NOMO-1 treated with dmso at 0.1 percent for 144 hours (cell line): ENCODE data around the gene ACP5.
"Not testable (repeated sequence)": the region's sequence is repeated elsewhere in the genome, so short reads cannot be mapped to it uniquely, and the experiment has no call there.

Experiments
- DNase-seq: peaks from one replicate; lab custom pipeline; 2025; ENCODE audit not compliant: unreplicated experiment; lab: John Stamatoyannopoulos, UW

Gene ACP5

DNA sequence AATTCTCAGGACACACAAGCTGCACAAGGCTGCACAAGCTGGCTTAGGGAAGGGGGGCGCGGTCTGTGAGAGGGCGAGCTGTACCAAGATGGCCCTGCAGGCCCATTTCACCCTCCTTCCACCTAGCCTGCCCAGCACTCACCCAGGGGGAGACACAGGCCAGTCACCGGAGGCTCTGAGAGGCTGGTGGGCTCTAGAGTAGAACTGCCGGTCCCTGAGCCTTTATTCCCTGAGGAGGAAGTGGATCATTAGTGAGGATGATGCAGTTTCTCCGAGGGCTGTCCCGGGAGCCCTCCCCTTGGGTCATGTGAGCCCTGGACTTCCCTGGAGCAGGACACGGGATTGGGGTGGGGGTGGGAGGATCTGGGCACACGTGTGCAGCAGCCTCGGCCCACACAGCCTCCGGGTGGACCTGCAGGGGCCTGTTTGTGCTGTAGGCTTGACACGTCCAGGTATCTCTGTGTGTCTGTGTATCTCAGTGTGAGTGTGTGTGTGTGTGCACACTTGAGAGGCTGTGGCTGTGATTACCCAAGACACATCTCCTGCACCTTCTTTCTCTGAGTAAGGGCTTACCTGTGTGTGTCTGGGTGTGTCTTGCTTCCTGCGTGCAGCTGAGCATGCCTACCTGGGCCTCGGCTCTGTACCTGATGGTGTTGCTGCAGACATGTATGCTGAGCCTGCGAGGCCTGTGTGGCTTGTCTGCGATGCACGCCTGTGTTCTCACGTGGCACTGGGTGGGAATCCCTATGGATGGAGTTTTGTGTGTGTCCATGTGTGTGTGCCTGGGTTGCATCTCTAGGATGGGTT is at the start of gene ACP5:
Gene ACP5, minus strand, starts transcription at position 195 of the 807 bp plus-strand sequence. CDS start 328 bp downstream, outside the sequence.
- DNase-seq: no peak

DNA sequence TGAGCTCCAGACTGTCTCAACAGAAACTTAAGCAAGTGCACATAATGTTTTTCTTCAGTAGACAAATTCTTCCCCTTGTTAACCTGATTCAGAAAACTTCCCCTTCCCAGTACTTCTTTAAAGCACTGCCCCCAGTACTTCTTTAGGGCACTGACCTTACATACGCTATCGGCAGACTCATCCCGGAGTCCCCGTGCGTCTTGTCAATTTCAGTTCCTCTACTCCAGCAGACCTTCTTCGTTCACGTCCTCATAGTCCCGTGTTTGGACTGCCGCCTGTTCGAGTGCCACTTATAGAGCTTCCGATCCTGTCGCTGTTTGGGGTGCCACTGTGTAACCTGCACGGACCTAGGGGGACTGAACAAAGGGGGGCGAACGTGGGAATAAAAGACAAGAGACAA is 48.8 kb upstream of the ACP5 start:
- peak; percentile 32 for DNase-seq

DNA sequence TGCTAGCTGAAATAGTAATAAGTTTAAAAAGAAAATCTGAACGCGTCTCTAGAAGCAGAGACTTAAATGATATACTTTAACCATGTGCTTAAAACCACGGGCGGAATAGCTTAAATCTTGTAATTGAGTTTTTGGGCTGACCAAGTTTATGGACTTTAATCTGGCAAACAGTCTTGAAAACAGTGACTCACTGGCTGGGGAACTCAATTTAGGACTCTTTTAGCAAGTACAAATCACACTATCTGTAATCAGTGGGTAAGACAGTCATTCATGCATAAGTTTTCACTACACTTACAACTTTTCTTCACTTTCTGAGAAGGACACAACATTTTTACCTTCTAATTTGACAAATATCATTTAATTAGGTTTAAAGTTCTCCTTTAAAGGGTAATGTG is 46.6 kb upstream of the ACP5 start:
- no peak for DNase-seq

DNA sequence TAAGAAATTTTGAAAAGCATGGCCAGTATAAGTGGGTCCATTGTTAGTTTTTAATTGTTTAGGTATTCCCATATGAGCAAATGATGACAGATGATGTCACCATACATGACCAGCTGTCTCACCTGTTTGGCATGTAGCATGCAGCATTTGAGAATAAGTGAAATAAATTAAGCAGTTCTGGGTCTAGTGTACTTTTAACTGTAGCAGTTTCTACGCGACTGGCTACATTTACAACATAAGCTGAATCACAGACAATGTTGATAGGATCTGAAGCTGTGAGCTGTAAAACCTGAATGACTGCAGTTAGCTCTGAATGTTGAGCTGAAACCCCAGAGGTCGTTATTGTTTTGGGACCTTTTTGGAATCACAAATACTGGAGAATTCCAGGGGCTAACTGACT is 45.0 kb upstream of the ACP5 start:
- not testable (repeated sequence) for DNase-seq

DNA sequence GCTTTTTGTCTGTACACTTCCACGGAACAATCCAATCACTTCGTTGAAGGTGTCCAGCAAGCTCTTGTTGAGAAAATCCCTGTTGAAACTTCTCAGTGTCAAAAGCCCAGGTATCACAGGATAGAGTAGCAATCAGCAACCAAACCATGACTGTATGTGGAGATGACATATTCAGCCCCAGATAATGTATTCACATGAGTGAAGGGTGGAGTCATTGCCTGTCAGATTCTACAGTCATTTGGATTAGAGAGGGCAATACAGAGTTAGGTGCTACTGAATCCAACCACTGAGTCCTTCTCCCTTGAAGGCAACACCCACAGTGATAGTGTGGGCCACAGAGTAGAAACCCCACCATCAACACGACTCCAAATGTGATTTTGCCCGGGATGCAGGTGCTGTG is 43.1 kb upstream of the ACP5 start:
- DNase-seq: no peak

DNA sequence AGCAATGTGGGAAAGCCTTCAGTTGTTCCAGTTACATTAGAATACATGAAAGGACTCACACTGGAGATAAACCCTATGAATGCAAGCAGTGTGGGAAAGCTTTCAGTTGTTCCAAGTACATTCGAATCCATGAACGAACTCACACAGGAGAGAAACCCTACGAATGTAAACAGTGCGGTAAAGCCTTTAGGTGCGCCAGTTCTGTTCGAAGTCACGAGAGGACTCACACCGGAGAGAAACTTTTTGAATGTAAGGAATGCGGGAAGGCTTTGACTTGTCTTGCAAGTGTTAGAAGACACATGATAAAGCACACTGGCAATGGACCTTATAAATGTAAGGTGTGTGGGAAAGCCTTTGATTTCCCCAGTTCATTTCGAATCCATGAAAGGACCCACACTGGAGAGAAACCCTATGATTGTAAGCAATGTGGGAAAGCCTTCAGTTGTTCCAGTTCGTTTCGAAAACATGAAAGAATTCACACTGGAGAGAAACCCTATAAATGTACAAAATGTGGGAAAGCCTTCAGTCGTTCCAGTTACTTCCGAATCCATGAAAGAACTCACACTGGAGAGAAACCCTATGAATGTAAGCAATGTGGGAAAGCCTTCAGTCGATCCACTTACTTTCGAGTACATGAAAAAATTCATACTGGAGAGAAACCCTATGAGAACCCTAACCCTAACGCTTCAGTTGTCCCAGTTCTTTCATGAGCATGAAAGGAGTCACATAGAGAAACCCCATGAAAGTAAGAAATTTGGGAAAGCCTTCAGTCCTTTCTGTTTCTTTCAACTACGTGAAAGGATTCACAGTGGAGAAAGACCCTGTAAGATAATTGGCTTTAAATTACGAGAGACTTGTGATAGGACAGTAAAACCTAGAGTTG is 40.0 kb upstream of the ACP5 start:
- DNase-seq: no peak

DNA sequence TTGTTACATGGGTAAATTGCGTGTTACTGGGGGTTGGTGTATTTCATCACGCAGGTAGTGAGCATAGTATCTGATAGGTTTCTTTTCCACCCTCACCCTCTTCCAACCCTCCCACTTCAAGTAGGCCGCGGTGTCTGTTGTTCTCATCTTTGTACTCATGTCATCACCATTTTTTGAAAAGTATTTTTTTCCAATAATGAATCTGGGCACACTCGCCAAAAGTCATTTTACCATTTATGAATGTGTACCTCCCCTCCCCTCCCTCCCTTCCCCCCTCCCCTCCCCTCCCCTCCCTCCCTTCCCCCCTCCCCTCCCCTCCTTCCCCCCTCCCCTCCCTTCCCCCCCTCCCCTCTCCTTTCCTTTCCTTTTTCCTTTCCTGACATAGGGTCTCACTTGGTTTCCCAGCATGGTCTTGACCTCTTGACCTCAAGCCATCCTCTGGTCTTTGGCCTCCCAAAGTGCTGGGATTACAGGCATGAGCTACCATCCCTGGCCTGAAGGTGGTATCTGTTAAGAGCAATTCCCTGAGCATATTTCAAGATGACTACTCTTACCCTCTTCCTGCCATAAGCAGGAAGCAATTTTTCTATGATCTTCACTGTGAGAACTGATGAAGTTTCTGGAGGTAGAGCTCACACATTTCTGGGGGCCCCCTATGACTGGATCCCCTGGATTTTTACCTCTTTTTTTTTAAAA is 35.5 kb upstream of the ACP5 start:
- no peak for DNase-seq

DNA sequence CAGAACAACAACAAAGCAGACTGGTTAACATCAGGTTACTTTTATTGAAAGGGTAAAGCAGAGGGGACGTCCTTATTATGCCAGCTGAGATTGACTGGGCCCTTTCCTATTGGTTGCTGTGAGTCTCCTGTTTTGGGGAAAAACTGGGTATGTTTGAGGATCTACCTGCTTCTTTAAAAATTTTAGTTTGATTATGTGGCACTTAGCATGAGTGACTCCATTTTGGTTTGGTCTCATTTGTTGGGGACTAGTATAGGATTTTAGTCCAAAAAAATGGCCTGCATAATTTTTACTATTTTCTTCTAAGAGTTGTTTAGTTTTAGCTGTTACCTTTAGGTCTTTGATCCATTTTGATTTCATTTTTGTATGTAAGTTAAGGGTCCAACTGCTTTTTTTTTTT is 34.3 kb upstream of the ACP5 start:
- no peak for DNase-seq

DNA sequence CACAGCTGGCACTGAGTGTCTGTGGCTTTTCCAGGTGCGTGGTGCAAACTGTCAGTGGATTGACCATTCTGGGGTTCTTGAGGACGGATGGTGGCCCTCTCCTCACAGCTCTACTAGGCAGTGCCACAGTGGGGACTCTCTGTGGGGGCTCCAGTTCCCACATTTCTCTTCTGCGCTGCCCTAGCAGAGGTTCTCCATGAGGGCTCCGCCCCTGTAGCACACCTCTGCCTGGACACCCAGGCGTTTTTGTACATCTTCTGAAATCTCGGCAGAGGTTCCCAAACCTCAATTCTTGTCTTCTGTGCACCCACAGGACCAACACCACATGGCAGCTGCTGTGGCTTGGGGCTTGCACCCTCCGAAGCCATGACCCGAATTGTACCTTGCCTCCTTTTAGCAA is 29.0 kb upstream of the ACP5 start:
- no peak for DNase-seq

DNA sequence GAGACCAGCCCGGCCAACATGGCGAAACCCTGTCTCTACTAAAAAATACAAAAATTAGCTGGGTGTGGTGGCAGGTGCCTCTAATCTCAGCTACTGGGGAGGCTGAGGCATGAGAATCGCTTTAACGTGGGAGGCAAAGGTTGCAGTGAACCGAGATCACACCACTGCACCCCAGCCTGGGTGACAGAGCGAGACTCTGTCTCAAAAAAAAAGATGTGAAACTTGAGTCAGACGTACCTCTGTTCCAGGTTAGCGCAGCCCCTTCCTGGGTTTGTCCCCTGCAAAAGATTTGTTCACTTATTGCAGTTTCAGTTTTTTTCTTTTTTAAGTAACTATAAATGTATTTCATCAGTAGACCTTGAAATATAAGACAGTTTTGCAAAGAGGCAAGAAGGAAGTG is 22.3 kb upstream of the ACP5 start:
- not testable (repeated sequence) for DNase-seq

DNA sequence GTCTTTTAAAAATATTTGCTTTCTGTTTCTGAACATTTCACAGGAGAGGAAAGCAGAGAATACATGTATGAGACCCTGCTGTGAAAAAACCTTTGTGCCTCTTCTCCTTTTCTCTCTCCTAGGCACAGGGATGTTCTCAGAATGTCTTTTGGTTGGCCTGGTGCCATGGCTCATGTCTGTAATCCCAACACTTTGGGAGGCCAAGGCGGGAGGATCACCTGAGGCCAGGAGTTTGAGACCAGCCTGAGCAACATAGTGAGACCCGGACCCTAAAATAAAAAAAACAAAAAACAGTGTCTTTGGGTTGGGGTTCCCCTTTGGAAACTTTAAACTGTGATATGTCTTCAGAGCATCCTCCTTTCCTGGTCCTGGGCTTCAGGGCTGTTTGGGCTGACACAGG is 21.3 kb upstream of the ACP5 start:
- no peak for DNase-seq

DNA sequence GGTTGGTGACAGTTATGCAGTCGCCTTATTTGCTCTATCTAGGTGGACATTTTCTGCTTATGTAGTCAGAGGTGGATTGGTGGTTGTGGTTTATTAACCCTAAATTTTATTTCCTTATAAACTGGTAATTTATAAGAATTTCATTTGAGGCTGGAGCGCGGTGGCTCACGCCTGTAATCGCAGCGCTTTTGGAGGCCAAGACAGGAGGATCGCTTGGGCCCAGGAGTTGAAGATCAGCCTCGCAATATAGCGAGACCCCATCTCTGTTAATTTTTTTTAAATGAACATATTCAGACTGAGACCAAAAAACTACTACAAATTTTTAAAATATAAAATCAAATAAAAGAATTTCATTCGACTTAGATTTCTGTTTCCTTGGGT is 20.6 kb upstream of the ACP5 start:
- DNase-seq: no peak

DNA sequence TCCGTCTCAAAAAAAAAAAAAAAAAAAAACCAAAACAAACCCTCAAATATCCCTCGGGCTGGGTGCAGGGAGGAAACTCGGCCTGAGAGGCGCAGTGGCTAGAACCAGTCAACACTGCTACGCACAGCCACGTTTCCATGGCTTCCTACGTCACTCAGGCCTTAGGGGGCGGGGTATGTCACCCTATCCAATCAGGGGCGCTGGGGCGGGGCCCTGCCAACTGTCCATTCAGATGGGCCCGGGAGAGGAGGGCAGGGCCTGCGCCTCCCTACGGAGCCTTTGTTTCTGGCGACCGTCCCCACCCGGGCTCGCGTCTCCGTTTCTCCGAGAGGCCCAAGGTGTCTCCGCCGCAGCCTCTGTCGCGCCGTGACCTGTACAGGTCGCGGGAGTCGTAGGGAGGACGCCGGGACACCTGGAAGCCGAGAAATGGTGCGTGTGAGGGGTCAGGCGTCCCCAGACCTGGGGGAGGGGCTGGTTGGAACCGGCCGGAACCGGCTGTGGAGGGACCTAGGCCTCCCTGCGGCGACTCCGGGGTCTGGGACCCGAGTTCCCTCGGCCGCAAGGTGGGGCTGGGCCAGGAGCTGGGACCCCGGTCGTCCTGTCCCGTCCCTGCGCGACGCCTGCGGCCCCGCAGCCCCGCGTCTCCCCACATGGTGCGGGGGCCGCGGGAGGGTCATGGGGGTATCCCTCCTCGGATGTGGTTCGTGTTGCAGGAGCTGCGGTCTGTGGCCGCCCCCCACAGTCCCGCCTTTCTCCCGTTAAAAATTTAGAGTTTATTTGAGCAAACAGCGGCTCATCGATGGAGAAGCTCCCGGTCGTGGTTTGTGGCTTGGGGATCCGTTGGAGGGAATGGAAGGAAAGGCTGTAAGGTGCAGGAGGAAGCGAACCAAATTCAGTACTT is 20.0 kb upstream of the ACP5 start, which contains the start of gene ZNF627:
Gene ZNF627, plus strand, starts transcription at position 282 of the 901 bp plus-strand sequence. Its CDS starts 145 bp downstream, at position 427.
- peak; percentile 98 for DNase-seq

DNA sequence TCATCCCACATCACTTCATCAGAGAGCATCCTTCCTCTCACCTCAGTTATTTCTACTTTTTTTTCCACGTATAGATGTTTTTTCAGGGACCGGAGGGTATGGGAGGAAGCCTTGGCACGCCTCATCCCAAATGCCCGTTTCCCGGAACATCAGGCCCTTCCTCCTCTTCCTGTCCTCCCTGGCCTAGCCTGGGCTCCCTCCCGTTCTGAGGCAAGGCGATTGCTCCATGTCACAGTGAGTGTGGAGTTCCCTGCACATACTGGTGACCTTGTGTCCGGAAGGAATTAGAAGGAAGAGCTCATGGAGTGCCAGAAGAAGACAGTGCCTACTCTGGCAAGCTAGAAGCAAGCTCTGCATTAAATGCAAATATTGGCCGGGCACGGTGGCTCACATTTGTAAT is 18.7 kb upstream of the ACP5 start:
- no peak for DNase-seq

DNA sequence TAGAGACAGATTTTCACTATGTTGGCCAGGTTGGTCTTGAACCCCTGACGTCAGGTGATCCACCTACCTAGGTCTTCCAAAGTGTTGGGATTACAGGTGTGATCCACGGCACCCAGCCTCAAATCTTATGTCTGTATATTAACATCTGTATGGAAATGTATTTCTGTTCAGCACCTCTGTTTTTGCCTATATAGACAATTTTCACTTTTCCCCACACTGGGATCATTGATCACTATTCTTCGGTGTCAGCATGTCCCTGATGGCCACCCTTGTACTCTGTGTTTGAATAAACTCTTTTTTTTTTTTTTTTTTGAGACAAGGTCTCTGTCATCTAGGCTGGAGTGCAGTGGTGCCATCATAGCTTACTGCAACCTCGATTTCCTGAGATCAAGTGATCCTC is 16.6 kb upstream of the ACP5 start:
- no peak for DNase-seq

DNA sequence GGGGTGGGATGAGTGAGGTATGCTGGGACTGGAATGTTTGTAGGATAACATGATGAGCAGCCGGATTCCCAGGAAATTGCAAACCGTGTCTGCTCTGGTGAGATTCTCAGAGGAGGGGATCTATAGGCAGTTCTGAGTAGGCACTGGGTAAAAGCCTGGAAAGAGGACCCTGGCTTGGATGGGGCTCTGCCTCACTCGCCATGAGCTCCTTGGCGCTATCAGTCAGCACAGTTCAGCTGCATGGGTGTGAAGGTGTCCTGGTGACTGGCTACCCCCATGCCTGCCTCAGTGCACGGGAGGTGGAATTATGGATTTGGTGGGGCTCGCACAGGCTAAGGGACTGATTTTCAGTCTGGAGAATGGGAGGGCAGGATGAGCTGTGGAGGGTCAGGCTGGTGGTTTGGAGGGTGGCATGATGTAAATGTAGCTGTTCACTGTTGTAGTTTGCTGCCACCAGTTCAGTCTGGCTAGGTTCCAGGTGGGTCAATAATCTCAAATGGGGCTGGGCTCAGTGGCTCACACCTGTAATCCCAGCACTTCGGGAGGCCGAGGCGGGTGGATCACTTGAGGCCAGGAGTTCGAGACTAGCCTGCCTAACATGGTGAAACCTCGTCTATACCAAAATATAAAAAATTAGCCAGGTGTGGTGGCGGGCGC is 10.7 kb upstream of the ACP5 start:
- DNase-seq: no peak

DNA sequence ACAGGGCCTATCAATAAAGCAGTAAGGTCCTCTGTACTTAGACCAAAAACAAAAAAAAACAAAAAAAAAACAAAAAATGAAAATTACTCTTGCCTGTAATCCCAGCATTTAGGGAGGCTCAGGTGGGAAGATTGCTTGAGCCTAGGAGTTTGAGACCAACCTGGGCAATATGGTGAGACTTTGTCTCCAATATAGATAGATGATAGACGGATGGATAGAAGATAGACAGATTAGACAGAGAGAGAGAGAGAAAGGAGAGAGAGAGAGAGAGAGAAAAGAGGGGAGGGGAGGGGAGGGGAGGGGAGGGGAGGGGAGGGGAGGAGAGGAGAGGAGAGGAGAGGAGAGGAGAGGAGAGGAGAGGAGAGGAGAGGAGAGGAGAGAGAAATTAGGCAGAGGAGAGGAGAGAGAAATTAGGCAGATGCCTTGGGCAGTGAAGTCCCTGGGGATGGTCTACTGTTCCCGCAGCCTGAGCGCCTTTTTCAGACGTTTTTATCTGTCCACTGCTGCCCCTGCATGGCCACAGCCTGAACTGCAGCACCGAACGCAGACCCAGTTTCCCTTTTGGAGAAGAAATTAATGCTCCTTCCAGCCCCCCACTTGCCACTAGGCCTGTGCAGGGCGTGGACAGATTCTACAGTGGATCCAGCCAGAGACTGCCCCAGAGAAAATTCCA is 10.0 kb upstream of the ACP5 start:
- peak; percentile 70 for DNase-seq

DNA sequence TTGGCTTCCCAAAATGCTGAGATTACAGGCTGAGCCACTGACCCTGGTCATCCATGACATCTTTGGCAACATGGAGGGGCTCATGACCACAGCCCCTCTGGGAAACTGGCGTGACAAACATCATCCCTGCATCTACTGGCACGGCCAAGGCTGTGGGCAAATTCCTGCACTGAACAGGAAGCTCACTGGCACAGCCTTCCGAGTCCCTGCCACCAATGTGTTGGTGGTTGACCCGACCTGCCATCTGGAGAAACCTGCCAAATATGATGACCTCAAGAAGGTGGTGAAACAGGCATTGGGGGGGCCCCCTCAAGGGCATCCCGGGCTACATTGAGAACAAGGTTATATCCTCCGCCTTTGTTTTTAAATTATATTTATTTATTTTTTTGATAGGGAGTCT is 8.9 kb upstream of the ACP5 start:
- DNase-seq: no peak

DNA sequence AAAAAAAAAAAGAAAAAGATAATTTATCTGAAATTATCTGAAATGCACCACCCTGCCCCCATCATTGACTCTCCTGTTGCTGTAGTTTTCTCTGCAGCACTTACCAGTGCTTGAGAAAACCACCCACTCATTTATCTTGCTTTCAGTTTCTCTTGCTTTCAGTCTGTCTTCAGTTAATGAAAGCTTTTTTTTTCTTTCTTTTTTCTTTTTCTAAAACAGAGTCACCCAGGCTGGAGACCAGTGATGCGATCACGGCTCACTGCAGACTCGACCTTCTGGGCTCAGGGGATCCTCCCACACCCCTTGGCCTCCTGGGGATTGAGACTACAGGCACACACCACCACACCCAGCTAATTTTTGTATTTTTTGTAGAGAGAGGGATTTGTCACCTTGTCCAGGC is 4.3 kb upstream of the ACP5 start:
- DNase-seq: no peak
